OCI-LY7 (cell line): ENCODE measurements around the gene GPC3. TPM values are rescaled to one million over a fixed set of nuclear protein-coding genes. Genes with fewer than 3 reads are reported as not detected.

ENCODE experiments used
- BruUV-seq: library from RNA; stranded (reverse); fragments of 400-500 nt; replicated peaks from 2 replicates; lab custom pipeline; 2021; lab: Mats Ljungman, UMichigan
- CTCF ChIA-PET: fragments of 300-600 bp; sonication (Branson Sonifier 250); formaldehyde crosslinking; loops from one replicate; lab custom pipeline; 2022; ENCODE audit warnings: antibody characterized with exemption; ENCODE audit not compliant: unreplicated experiment; lab: Charles Lee
- POLR2A ChIA-PET: fragments of 300-600 bp; sonication (Branson Sonifier 250); formaldehyde crosslinking; loops from one replicate; lab custom pipeline; 2022; ENCODE audit warnings: antibody characterized with exemption; lab: Charles Lee
- DNase-seq: peaks from one replicate; pipeline ENCODE4 v3.0.0-alpha.2; 2015; ENCODE audit warnings: low spot score
- H2AFZ ChIP-seq: fragments of 200-600 bp; sonication (generic), shearing (Covaris generic); 2 replicates; pipeline ENCODE4 v1.6.1; 2014; ENCODE audit warnings: mild to moderate bottlenecking, antibody characterized with exemption, low read length, moderate library complexity
- H3K27ac ChIP-seq: fragments of 200-600 bp; sonication (generic); 2 replicates; pipeline ENCODE4 v1.5.1; 2014; ENCODE audit warnings: mixed run types, low read depth, mild to moderate bottlenecking, moderate library complexity, low read length, inconsistent platforms; ENCODE audit not compliant: poor library complexity, severe bottlenecking
- H3K36me3 ChIP-seq: fragments of 200-600 bp; sonication (generic); 2 replicates; pipeline ENCODE4 v1.6.1; 2014; ENCODE audit warnings: mild to moderate bottlenecking, antibody characterized with exemption, low read length, moderate library complexity, mixed read lengths; ENCODE audit not compliant: insufficient read depth
- H3K4me1 ChIP-seq: fragments of 200-600 bp; sonication (generic); 2 replicates; pipeline ENCODE4 v1.5.1; 2014; ENCODE audit warnings: mild to moderate bottlenecking, low read length; ENCODE audit not compliant: insufficient read depth, poor library complexity, severe bottlenecking
- H3K4me2 ChIP-seq: fragments of 200-600 bp; sonication (generic); 2 replicates; pipeline ENCODE4 v1.6.1; 2014; ENCODE audit warnings: mild to moderate bottlenecking, low read length
- H3K4me3 ChIP-seq: fragments of 200-600 bp; sonication (generic); 2 replicates; pipeline ENCODE4 v1.5.1; 2014; ENCODE audit warnings: mild to moderate bottlenecking, low read depth, low read length; ENCODE audit not compliant: poor library complexity, severe bottlenecking
- H3K79me2 ChIP-seq: fragments of 200-600 bp; sonication (generic); 2 replicates; pipeline ENCODE4 v1.6.1; 2016; ENCODE audit warnings: low read depth, mild to moderate bottlenecking, low read length, moderate library complexity, mixed read lengths; ENCODE audit not compliant: insufficient read depth
- H3K9me2 ChIP-seq: fragments of 200-600 bp; sonication (generic); 2 replicates; pipeline ENCODE4 v1.6.1; 2016; ENCODE audit warnings: mild to moderate bottlenecking, low read length, mixed read lengths; ENCODE audit not compliant: insufficient read depth
- H3K9me3 ChIP-seq: fragments of 200-600 bp; sonication (generic); 2 replicates; pipeline ENCODE4 v1.6.1; 2014; ENCODE audit warnings: mild to moderate bottlenecking, mixed run types, low read length, mixed read lengths
- H4K20me1 ChIP-seq: fragments of 200-600 bp; sonication (generic); 2 replicates; pipeline ENCODE4 v1.6.1; 2014; ENCODE audit warnings: mild to moderate bottlenecking, antibody characterized with exemption, low read length, moderate library complexity, mixed read lengths; ENCODE audit not compliant: insufficient read depth
- CTCF ChIP-seq: fragments of 200-600 bp; sonication (generic); conservative IDR thresholded peaks from 2 replicates; pipeline ENCODE4 v1.5.1; 2014; ENCODE audit warnings: mild to moderate bottlenecking, antibody characterized with exemption, low read length, moderate library complexity, mixed read lengths
- EZH2phosphoT487 ChIP-seq: fragments of 200-600 bp; sonication (generic); IDR thresholded peaks from 2 replicates; pipeline ENCODE4 v1.6.1; 2018; ENCODE audit warnings: low read depth, borderline replicate concordance, mild to moderate bottlenecking, mixed run types, antibody characterized with exemption, low read length, moderate library complexity, mixed read lengths
- intact Hi-C: fragments of 100-400 bp; cut with micrococcal nuclease; formaldehyde crosslinking; loops from one replicate; pipeline ENCODE4 v1.10.0; 2022; ENCODE audit not compliant: unreplicated experiment
- total RNA-seq, 2 experiments: library from RNA; depleted of rRNA in 1 of 2; stranded (reverse); fragments of >200 nt in 1 of 2; shearing (Covaris generic) in 1 of 2; gene quantifications; 2 replicates each; pipeline ENCODE4 v1.2.3, GENCODE V29; 2014 to 2022

The GPC3 gene
- total RNA-seq, 2 experiments from 2014 or later: not detected

GRCh38 chrX:133924548-133924947 lies 60.8 kb downstream of the GPC3 start:
- Histone ChIP-seq H3K4me3 (no peak overlapping the region), H3K4me2 (no peak overlapping the region), H3K79me2 (no peaks in the 10 kb centered on the region), H3K9me2 (no peaks in the 10 kb centered on the region), H3K9me3 (no peaks in the 10 kb centered on the region), H2AFZ (no peak overlapping the region), H4K20me1 (no peaks in the 10 kb centered on the region), H3K36me3 (no peaks in the 10 kb centered on the region), H3K4me1 (no peaks in the 10 kb centered on the region), H3K27ac (no peak overlapping the region)
- no TSS peak for BruUV-seq
- POLR2A ChIA-PET: no interaction called here
- TF ChIP-seq CTCF: no peak
- no peak for TF ChIP-seq EZH2phosphoT487
- DNase-seq: no peak
- CTCF ChIA-PET: no interaction called here
- intact Hi-C loops: no loop called here

- Histone ChIP-seq H3K27ac (no peak overlapping the region), H3K36me3 (no peaks in the 10 kb centered on the region), H3K79me2 (no peaks in the 10 kb centered on the region), H2AFZ (no peak overlapping the region), H3K9me2 (no peaks in the 10 kb centered on the region), H3K9me3 (no peaks in the 10 kb centered on the region), H4K20me1 (no peaks in the 10 kb centered on the region), H3K4me1 (no peaks in the 10 kb centered on the region), H3K4me2 (no peak overlapping the region), H3K4me3 (no peak overlapping the region)
- intact Hi-C loops: no loop called here
- no peak for TF ChIP-seq EZH2phosphoT487
- ChIA-PET POLR2A (no interaction called here), CTCF (no interaction called here)
- DNase-seq: no peak
- BruUV-seq: no TSS peak
Observed at GRCh38 chrX:133923548-133923947, 61.8 kb downstream of the GPC3 start.

- Histone ChIP-seq H3K36me3 (no peaks in the 10 kb centered on the region), H3K4me2 (no peak overlapping the region), H3K27ac (no peak overlapping the region), H3K4me1 (no peaks in the 10 kb centered on the region), H3K9me2 (no peaks in the 10 kb centered on the region), H3K9me3 (no peaks in the 10 kb centered on the region), H2AFZ (no peak overlapping the region), H3K4me3 (no peak overlapping the region), H4K20me1 (no peaks in the 10 kb centered on the region), H3K79me2 (no peaks in the 10 kb centered on the region)
- TF ChIP-seq CTCF (no peak), EZH2phosphoT487 (no peak)
- intact Hi-C loops: no loop called here
- BruUV-seq: no TSS peak
- CTCF ChIA-PET: no interaction called here
- no peak for DNase-seq
- POLR2A ChIA-PET: no interaction called here
Observed at GRCh38 chrX:133923113-133923512, 62.3 kb downstream of the GPC3 start.
